ENCODE results near the gene TNP2. TPM values are rescaled to one million over a fixed set of nuclear protein-coding genes. Genes with fewer than 3 reads are reported as not detected.

TNP2 gene
- polyA plus RNA-seq, 1 of the 3 experiments (the other 2 are of a cell fraction), result not detected

DNA sequence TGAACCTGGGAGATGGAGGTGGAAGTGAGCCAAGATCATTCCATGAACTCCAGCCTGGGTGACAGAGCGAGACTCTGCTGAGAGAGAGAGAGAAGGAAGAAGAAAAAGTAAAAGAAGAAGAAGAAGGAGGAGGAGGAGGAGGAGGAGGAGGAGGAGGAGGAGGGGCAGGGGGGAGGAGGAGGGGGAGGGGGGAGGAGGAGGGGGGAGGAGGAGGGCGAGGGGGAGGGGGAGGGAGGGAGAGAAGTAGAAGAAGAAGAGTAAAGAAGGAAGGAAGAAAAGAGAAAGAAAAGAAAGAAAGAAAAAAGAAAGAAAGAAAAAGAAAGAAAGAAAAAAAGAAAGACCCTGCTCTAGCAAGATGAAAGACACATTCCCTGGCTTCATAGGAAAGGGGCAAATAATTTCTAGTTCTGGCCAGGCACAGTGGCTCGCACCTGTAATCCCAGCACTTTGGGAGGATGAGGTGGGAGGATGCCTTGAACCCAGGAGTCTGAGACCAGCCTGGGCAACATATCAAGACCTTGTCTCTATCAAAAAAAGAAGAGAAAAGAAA, 36.7 kb downstream of the TNP2 start:
- Histone ChIP-seq H3K4me1 (ENCODE audit: control insufficient read depth in 1 of 2, insufficient read depth in 2 of 2, low read depth in 1 of 2, low read length in 1 of 2) (peaks cover 0 to 4% of the 10 kb centered on the region in 2 experiments; a peak in 1 of 4 replicates), H3K36me3 (replicated peaks in 1 of 2; ENCODE audit: control insufficient read depth in 1 of 2, insufficient read depth in 2 of 2, low read length in 1 of 2) (no peaks in the 10 kb centered on the region), H4K20me1 (ENCODE audit: insufficient read depth) (no peaks in the 10 kb centered on the region), H3K79me2 (ENCODE audit: insufficient read depth) (no peaks in the 10 kb centered on the region), H3K4me3 (ENCODE audit: low read depth in 2 of 2, low read length in 1 of 2) (no peak overlapping the region), H3K9me3 (no peaks in the 10 kb centered on the region), H3F3A (replicated peaks; ENCODE audit: insufficient read depth) (no peaks in the 10 kb centered on the region), H3K9me2 (no peaks in the 10 kb centered on the region), H3K4me2 (no peak overlapping the region), H2AFZ (ENCODE audit: low read depth) (no peak overlapping the region), H3K27me3 (ENCODE audit: insufficient read depth) (no peaks in the 10 kb centered on the region), H3K27ac (ENCODE audit: low read depth in 2 of 2, low read length in 1 of 2) (no peak overlapping the region), H3K9ac (no peak overlapping the region)
- CTCF ChIA-PET, result interaction anchor here (0.6 to 1.6 kb wide), 2 partner anchors 23 to 24 kb away, joined by 4 to 6 read pairs; partner anchors contain the start of gene SOCS1
- DNase-seq, result no peak
- WGBS (ENCODE audit: low lambda C conversion rate), result 92% methylated on average over 2 of the region's 3 CpGs
- POLR2A ChIA-PET, result no interaction called here
- TF ChIP-seq EZH2phosphoT487 (IDR thresholded peaks at IDR 0.05; ENCODE audit: borderline replicate concordance, low read depth) (no peak), NRF1 (IDR thresholded peaks at IDR 0.05; ENCODE audit: low read depth, low read length) (no peak)

DNA sequence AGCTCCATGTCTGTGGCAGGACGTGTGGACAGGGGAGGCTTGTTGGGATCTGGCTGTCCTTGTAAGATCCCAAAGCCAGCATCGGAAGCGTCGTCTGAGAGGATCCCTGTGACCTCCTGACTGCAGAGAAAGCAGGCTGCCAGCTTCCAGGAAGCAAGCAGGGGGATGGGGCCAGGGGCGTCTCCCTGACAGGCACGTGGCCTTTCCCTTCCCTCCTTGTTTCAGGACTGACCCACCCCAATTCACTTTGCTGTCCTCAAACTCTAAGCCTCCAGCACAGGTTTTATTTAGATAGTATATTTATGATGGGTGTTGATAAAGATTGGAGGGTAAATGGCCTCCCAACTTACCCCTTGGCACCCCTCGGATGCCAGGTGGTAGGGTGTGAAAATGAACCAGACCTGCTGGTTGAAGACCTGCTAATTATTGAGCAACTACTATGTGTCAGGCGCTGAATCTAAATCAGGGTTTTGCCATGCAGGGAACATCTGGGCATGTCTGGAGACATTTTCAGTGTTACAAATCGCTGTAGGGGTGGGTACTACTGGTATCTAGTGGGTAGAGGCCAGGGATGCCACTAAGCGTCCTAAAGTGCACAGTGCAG, 37.7 kb downstream of the TNP2 start:
- Histone ChIP-seq H3K4me3 (ENCODE audit: low read depth in 2 of 2, low read length in 1 of 2) (no peak overlapping the region), H3K9me3 (no peaks in the 10 kb centered on the region), H3K4me1 (ENCODE audit: control insufficient read depth in 1 of 2, insufficient read depth in 2 of 2, low read depth in 1 of 2, low read length in 1 of 2) (peaks cover 0 to 4% of the 10 kb centered on the region in 2 experiments; a peak in 1 of 4 replicates), H3K9ac (no peak overlapping the region), H3K27ac (ENCODE audit: low read depth in 2 of 2, low read length in 1 of 2) (no peak overlapping the region), H3K4me2 (no peak overlapping the region), H3K79me2 (ENCODE audit: insufficient read depth) (no peaks in the 10 kb centered on the region), H4K20me1 (ENCODE audit: insufficient read depth) (no peaks in the 10 kb centered on the region), H3K9me2 (no peaks in the 10 kb centered on the region), H3F3A (replicated peaks; ENCODE audit: insufficient read depth) (no peaks in the 10 kb centered on the region), H3K36me3 (replicated peaks in 1 of 2; ENCODE audit: control insufficient read depth in 1 of 2, insufficient read depth in 2 of 2, low read length in 1 of 2) (no peaks in the 10 kb centered on the region), H2AFZ (ENCODE audit: low read depth) (no peak overlapping the region), H3K27me3 (ENCODE audit: insufficient read depth) (no peaks in the 10 kb centered on the region)
- DNase-seq, result no peak
- 85% methylated on average over 10 of the region's 10 CpGs for WGBS (ENCODE audit: low lambda C conversion rate)
- POLR2A ChIA-PET, result no interaction called here
- TF ChIP-seq EP300 (IDR thresholded peaks at IDR 0.05; ENCODE audit: borderline replicate concordance in 1 of 2, low read depth in 1 of 2, low read length in 1 of 2) (no peak), YY1 (IDR thresholded peaks at IDR 0.05; ENCODE audit: low read depth) (no peak), TEAD4 (IDR thresholded peaks at IDR 0.05; ENCODE audit: borderline replicate concordance, insufficient read depth) (no peak), NRF1 (IDR thresholded peaks at IDR 0.05; ENCODE audit: low read depth, low read length) (no peak), ELF1 (IDR thresholded peaks at IDR 0.05) (no peak), FOSL2 (IDR thresholded peaks at IDR 0.05; ENCODE audit: borderline replicate concordance, low read depth) (no peak), JUND (IDR thresholded peaks at IDR 0.05) (no peak), POLR2AphosphoS5 (IDR thresholded peaks at IDR 0.05; ENCODE audit: low read depth, low read length) (no peak), RXRA (IDR thresholded peaks at IDR 0.05; ENCODE audit: borderline replicate concordance, low read depth) (no peak), TAF1 (IDR thresholded peaks at IDR 0.05; ENCODE audit: borderline replicate concordance, low read depth, low read length) (no peak), FOXM1 (IDR thresholded peaks at IDR 0.05; ENCODE audit: low read depth) (no peak), EZH2phosphoT487 (IDR thresholded peaks at IDR 0.05; ENCODE audit: borderline replicate concordance, low read depth) (no peak), RFX5 (IDR thresholded peaks at IDR 0.05; ENCODE audit: low read length) (no peak)
- TF ChIP-seq, protein P1, sequence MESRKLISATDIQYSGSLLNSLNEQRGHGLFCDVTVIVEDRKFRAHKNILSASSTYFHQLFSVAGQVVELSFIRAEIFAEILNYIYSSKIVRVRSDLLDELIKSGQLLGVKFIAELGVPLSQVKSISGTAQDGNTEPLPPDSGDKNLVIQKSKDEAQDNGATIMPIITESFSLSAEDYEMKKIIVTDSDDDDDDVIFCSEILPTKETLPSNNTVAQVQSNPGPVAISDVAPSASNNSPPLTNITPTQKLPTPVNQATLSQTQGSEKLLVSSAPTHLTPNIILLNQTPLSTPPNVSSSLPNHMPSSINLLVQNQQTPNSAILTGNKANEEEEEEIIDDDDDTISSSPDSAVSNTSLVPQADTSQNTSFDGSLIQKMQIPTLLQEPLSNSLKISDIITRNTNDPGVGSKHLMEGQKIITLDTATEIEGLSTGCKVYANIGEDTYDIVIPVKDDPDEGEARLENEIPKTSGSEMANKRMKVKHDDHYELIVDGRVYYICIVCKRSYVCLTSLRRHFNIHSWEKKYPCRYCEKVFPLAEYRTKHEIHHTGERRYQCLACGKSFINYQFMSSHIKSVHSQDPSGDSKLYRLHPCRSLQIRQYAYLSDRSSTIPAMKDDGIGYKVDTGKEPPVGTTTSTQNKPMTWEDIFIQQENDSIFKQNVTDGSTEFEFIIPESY (IDR thresholded peaks at IDR 0.05; ENCODE audit: borderline replicate concordance, low read depth), result no peak
- TF ChIP-seq, protein P2, sequence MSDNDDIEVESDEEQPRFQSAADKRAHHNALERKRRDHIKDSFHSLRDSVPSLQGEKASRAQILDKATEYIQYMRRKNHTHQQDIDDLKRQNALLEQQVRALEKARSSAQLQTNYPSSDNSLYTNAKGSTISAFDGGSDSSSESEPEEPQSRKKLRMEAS (IDR thresholded peaks at IDR 0.05; ENCODE audit: low read depth), result no peak
- CTCF ChIA-PET, result interaction anchor here (0.7 to 2.4 kb wide), 6 partner anchors 14 to 268 kb away, joined by 3 to 7 read pairs (median 3); partner anchors contain the start of gene SOCS1

Data from SK-N-SH (cell line).